ENCODE measurements around the gene ZBTB16.

The ZBTB16 gene

GRCh38 chr11:114171257-114172054, 111.9 kb downstream of the ZBTB16 start:
- DNase-seq = no peak

- no peak for DNase-seq
Measured at GRCh38 chr11:114172055-114172861, 112.7 kb downstream of the ZBTB16 start.

GRCh38 chr11:114172871-114173444, 113.4 kb downstream of the ZBTB16 start:
- DNase-seq = no peak

GRCh38 chr11:114173843-114174242, 114.3 kb downstream of the ZBTB16 start:
- DNase-seq = no peak

DNA sequence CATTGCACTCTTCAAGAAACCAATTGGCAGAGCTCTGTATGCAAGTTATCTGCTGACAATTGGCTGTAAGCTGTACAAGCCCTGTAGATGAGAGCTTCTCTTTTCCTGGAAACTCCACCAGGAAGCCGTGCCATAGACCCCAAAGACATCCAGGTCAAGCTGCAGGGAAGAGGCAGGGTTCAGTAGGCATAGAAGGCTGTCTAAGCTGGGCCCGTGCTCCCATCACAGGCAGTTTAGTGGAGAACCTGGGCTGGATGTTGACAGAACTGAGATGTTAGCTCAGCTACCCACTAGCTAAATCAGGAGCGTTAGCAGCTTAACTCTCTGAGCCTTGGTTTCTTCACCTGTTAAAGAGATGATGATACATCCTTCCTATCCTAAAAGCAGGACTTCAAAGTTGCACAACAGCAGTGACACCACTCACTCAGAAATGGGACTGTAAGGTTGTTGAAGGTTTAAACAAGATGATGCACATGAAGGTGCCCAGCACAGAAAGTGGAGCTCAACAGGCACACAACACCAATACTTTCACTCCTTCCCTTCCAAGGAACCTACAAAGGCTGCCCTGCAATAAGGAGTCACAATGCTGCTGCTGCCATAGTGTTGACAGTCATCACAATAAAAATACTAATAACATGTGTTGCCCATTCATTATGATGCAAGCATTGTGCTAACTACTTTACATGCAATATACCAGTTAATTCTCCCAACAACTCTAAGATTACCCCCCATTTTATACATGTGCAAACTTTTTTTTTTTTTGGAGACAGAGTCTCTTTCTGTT, 115.4 kb downstream of the ZBTB16 start:
- DNase-seq = no peak

DNA sequence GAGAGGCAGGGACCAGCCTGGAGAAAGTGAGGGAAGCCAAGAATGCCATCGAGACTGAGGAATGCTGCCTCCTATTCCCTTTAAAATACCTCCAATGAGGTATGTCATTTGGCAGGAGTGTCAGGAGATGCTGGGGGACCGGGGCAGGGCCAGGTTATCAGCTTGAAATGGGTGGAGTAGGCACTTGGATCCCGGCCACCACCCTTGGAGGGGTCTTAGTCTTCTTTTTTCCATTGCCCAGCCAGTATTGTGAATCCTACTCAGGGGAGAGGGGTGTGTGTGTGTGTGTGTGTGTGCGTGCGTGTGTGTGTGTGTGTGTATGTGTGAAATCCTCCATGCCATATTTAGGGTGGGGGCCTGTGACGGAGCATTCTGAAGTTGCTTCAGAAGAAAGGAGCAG, 116.2 kb downstream of the ZBTB16 start:
- no peak for DNase-seq

DNA sequence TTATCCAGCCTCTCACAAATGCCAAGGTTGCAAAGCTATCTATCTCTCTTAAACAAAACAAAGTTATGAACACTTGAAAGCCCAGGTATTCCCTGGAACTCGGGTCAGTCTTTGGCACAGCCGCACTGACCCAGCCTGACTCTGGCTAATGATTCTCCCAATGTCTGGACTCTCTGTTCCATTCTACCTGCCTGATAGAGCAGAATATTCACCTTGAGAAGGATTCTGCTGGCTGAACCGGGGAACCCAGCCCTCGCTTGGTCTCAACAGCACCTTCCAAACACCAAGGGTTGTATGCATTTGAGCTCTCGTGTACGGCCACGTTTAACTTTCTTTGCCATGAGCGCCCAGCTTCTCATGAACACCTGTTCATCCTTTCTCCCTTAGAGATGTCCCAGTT, 116.8 kb downstream of the ZBTB16 start:
- DNase-seq = no peak

GRCh38 chr11:114178656-114179055, 119.1 kb downstream of the ZBTB16 start:
- no peak for DNase-seq

DNA sequence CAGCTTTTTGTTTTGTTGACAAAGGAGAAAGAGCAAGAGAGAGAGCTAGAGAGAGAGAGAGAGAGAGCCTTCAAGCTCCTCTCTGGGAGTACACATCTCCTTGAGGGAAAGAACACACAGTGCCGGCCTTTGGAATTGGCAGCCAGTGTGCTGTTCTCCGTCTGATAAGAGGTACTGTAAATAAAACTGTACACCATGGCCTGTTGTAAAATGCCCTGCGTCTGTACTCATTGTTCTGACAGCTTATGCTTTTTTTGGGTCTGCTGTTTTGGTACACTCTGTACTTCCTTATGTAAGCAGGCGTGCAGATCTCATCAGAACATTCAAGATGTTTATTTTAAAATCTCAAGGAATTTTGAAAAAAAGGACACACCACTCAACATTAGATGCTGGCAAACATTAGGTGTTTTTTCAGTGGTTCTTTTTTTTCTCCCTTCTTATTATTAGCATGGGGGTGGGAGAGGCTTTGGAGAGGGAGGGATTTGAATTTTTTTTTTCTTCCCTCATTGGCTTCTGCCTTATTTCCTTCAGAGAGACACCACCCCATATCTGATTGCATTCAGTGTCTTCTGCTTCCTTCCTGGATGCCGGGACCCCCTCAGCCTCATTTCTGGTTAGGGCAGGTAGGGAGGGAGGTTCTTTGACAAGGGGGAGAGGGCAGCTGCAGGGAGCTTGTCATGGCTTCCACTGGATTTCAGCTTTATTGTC, 119.9 kb downstream of the ZBTB16 start:
- no peak for DNase-seq

DNA sequence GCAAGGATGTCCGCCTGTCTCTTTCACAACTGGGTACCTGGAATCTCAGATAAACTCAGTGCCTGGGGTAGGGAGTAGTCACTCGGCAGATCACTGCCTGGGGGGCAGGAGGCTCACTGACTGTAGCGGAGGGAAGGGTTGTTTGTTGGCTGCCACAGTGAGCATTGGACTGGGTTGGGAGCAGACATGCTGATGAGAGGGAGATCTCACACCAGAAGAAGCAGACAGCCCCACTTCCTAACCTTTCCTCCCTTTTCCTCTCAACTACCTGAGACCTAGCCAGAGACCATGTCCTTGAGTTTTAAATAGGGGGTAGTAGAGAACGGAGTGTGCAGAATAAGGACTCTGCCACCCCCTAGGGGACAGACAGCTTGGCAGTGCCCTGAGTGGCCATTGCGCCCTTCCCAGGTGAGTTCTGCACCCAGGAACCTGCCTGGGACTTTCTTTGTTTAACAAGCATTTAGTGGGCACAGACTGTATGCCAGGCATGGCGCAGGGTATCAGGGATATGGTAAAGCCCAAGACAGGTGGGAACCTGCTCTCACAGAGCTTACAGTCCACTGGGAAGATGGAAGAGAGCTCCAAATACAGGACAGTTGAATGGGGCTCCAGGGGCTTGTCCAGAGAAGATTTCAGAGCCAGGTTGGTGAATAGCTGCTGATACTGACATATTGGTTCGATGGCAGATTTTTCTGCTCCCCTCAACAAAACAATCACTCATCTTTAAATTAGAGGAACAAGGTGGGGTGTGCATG, 121.0 kb downstream of the ZBTB16 start:
- no peak for DNase-seq

GRCh38 chr11:114181195-114181594, 121.7 kb downstream of the ZBTB16 start:
- DNase-seq = no peak

GRCh38 chr11:114181752-114182151, 122.2 kb downstream of the ZBTB16 start:
- no peak for DNase-seq

DNA sequence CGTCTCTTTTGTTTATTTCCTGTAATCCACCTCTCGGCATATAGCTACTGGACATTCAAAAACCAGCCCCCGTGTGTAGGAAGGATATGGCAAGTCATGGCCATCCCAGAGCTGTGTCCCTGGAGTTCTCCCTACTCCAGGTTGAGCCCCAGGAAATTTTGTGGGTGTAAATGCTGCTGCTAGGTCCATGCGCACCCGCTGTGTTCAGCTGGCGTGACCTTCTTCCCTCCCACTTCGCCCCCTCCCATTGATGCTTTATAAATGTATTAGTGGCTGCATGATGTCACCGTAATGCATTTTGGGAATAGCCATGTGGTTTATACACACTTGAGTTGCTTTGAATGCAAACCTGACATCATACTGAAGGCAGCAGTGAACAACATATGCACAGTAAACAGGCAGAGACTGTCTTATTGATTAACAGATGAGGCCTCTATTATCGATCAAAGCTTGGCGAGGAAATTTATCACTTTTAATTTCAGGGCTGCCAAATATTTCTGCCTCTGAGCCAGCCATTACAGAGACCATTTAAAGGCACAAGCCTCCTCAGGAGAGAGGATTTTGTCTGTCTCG, 123.0 kb downstream of the ZBTB16 start:
- DNase-seq = no peak

GRCh38 chr11:114183044-114183511, 123.6 kb downstream of the ZBTB16 start:
- peak; percentile 63 for DNase-seq

- DNase-seq = no peak
Measured at GRCh38 chr11:114185436-114185835, 125.9 kb downstream of the ZBTB16 start.

GRCh38 chr11:114187173-114187572, 127.7 kb downstream of the ZBTB16 start:
- DNase-seq = no peak

DNA sequence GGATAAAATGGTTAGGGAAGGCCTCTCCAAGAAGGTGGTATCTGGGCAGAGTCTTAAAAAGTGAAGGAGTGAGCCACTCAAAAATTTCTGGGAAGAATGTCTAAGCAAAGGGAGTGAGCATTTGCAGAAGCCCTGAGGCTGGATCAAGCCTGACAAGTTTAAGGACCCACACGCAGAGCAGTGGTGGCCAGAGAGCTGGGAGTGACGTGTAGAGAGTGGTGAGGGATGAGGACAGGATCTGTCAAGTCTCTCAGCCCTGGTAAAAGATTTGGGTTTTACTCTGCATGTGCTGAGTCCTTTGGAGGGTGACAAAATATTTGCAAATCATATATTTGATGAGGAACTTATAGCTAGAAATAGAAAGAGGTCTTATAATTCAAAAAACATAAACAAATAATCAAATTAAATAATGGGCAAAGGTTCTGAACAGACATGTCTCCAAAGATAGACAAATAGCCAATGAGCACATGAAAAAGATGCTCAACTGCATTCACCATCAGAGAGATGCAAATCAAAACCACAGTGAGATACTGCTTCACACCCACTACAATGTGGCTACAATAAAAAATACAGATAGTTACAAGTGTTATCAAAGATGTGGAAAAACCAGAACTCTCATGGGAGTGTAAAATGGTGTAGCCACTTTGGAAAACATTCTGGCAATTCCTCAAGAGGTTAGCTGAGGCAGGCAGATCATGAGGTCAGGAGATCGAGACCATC, 129.5 kb downstream of the ZBTB16 start:
- no peak for DNase-seq

DNA sequence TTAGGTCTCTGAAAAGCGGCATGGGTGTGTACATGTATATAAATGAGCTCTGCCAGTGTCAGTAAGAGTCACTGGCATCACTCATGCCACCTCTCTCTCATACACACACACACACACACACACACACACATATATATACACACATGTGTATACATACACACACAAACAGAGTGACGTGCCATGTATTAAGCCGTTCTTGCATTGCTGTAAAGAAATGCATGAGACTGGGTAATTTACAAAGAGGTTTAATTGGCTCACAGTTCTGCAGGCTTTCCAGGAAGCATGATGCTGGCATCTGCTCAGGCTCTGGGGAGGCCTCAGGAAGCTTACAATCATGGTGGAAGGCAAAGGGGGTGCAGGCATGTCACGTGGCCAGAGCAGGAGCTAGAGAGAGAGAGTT, 131.1 kb downstream of the ZBTB16 start:
- no peak for DNase-seq

DNA sequence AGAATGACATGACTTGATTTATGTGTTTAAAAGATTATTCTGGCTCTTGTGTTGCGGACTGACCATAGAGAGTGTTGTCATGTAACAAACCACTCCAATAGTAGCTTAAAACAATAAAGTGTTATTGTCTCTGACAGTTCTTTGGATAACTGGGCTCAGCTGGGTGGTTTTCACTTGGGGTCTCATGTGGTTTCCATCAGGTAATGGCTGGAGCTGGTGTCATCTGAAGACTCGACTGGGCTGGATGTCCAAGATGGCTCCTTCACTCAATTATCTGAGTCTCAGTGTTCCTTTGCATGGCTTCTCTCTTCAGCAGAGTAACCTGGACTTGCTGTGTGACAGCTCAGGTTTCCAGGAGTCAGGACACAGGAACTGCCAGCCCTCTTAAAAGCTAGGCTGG, 132.4 kb downstream of the ZBTB16 start:
- no peak for DNase-seq

GRCh38 chr11:114192841-114193389, 133.4 kb downstream of the ZBTB16 start:
- DNase-seq = no peak
